ENCODE measurements around the gene CCL19.

GRCh38 chr9:34712140-34712539 is 21.1 kb upstream of the CCL19 start:
- TF ChIP-seq YY1 (IDR thresholded peaks at IDR 0.05; ENCODE audit: insufficient read depth, insufficient read length) (no peak), ZNF274 (IDR thresholded peaks at IDR 0.05; ENCODE audit: low read depth, low read length) (no peak)
